PC-3 (cell line): ENCODE results near the gene CSRP2. TPM values are rescaled to one million over a fixed set of nuclear protein-coding genes. Genes with fewer than 3 reads are reported as not detected.

Experiments
- ATAC-seq: fragments of 200-7000 bp; cut with Tn5 transposase; 2 replicates; pipeline ENCODE4 v1.9.1; 2020; ENCODE audit warnings: mild to moderate bottlenecking, moderate library complexity
- BruUV-seq: library from RNA; stranded (reverse); fragments of 400-500 nt; replicated peaks from 2 replicates; lab custom pipeline; 2021; lab: Mats Ljungman, UMichigan
- CTCF ChIA-PET: fragments of 300-600 bp; sonication (Branson Sonifier 250); formaldehyde crosslinking; loops from one replicate; lab custom pipeline; 2022; ENCODE audit warnings: antibody characterized with exemption; lab: Charles Lee
- POLR2A ChIA-PET: fragments of 300-600 bp; sonication (Branson Sonifier 250); formaldehyde crosslinking; loops from one replicate; lab custom pipeline; 2022; ENCODE audit warnings: antibody characterized with exemption; ENCODE audit not compliant: unreplicated experiment; lab: Charles Lee
- DNase-seq: peaks from one replicate; pipeline ENCODE4 v3.0.0-alpha.2; 2015
- H2AFZ ChIP-seq: fragments of 300-600 bp; sonication (generic); 2 replicates; pipeline ENCODE4 v1.6.0; 2016; ENCODE audit warnings: antibody characterized with exemption, low read length
- H3F3A ChIP-seq: fragments of 300-600 bp; sonication (generic); one replicate; pipeline ENCODE4 v1.6.0; 2017; ENCODE audit warnings: antibody characterized with exemption, low read length, control low read depth, mild to moderate bottlenecking; ENCODE audit not compliant: unreplicated experiment
- H3K27ac ChIP-seq: fragments of 300-600 bp; sonication (generic); 2 replicates; pipeline ENCODE4 v1.5.1; 2016; ENCODE audit warnings: mild to moderate bottlenecking, low read length
- H3K27me3 ChIP-seq: fragments of 300-600 bp; sonication (generic); 2 replicates; pipeline ENCODE4 v1.6.1; 2016; ENCODE audit warnings: low read length, mixed read lengths
- H3K36me3 ChIP-seq: fragments of 300-600 bp; sonication (generic); 2 replicates; pipeline ENCODE4 v1.6.1; 2016; ENCODE audit warnings: low read depth, mixed run types, low read length, mixed read lengths
- H3K4me1 ChIP-seq: fragments of 300-600 bp; sonication (generic); 2 replicates; pipeline ENCODE4 v1.5.1; 2016; ENCODE audit warnings: low read length; ENCODE audit not compliant: insufficient read depth
- H3K4me2 ChIP-seq: fragments of 300-600 bp; sonication (generic); 2 replicates; pipeline ENCODE4 v1.6.0; 2016; ENCODE audit warnings: low read length
- H3K4me3 ChIP-seq: fragments of 300-600 bp; sonication (generic); 2 replicates; pipeline ENCODE4 v1.5.1; 2016; ENCODE audit warnings: mild to moderate bottlenecking, low read length, mixed read lengths
- H3K79me2 ChIP-seq: fragments of 300-600 bp; sonication (generic); 2 replicates; pipeline ENCODE4 v1.6.1; 2017; ENCODE audit warnings: low read length, mixed read lengths
- H3K9ac ChIP-seq: fragments of 300-600 bp; sonication (generic); 2 replicates; pipeline ENCODE4 v1.6.0; 2016; ENCODE audit warnings: mild to moderate bottlenecking, low read length
- H3K9me2 ChIP-seq: fragments of 300-600 bp; sonication (generic); replicated peaks from 2 replicates; pipeline ENCODE4 v1.6.1; 2016; ENCODE audit warnings: mixed run types, low read length, mixed read lengths
- H3K9me3 ChIP-seq: fragments of 300-600 bp; sonication (generic); 2 replicates; pipeline ENCODE4 v1.6.1; 2016; ENCODE audit warnings: low read length, mixed read lengths
- H4K20me1 ChIP-seq: fragments of 300-600 bp; sonication (generic); 2 replicates; pipeline ENCODE4 v1.6.1; 2016; ENCODE audit warnings: low read length, mixed read lengths
- EZH2 ChIP-seq: fragments of 300-600 bp; sonication (generic); IDR thresholded peaks from one replicate; pipeline ENCODE4 v1.6.1; 2017; ENCODE audit warnings: antibody characterized with exemption, mild to moderate bottlenecking, low read length; ENCODE audit not compliant: unreplicated experiment
- EZH2phosphoT487 ChIP-seq: fragments of 300-600 bp; sonication (generic); IDR thresholded peaks from 2 replicates; pipeline ENCODE4 v1.6.1; 2018; ENCODE audit warnings: mild to moderate bottlenecking, antibody characterized with exemption, low read length, borderline replicate concordance
- intact Hi-C: fragments of 100-400 bp; cut with micrococcal nuclease; formaldehyde crosslinking; loops from 2 replicates; pipeline ENCODE4 v1.9.0; 2023
- total RNA-seq: library from RNA; depleted of rRNA; stranded (reverse); fragments of >200 nt; gene quantifications from 2 replicates; pipeline ENCODE4 v1.2.3, GENCODE V29; 2014
- TF ChIP-seq, protein P1 (sequence below): fragments of 300-600 bp; sonication (generic); conservative IDR thresholded peaks from 2 replicates; pipeline ENCODE4 v1.5.1; 2017; ENCODE audit warnings: antibody characterized with exemption, low read depth, mild to moderate bottlenecking, low read length

Gene CSRP2
- total RNA-seq, 1 experiment from 2014 or later, result 36.3 TPM

DNA sequence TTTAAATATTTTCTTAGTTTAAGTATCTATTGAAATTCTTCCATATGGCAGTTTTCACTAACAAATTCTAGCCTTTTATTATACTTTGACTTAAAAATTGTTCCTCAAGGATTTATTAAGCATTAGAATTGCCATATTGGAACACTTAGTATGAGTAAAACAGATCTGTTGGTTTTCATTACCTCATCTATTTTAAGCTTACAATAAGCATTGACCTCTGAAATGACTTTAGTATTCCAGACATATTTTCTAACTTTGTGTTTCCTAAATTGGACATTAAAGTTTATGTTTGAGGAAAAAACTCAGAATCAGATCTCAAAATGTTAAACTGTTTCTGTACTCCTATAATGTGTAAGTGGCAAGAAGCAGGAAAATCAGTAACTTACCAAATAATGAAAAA lies 48.4 kb downstream of the CSRP2 start:
- H4K20me1 ChIP-seq, result no peaks in the 10 kb centered on the region
- no peak overlapping the region for H3K4me3 ChIP-seq
- intact Hi-C loops, result no loop called here
- DNase-seq, result no peak
- BruUV-seq, result no TSS peak
- no peaks in the 10 kb centered on the region for H3K9me2 ChIP-seq
- H3F3A ChIP-seq, result no peaks in the 10 kb centered on the region
- ChIA-PET POLR2A (no interaction called here), CTCF (no interaction called here)
- no peaks in the 10 kb centered on the region for H3K27me3 ChIP-seq
- H3K4me2 ChIP-seq, result no peak overlapping the region
- TF ChIP-seq, protein P1, sequence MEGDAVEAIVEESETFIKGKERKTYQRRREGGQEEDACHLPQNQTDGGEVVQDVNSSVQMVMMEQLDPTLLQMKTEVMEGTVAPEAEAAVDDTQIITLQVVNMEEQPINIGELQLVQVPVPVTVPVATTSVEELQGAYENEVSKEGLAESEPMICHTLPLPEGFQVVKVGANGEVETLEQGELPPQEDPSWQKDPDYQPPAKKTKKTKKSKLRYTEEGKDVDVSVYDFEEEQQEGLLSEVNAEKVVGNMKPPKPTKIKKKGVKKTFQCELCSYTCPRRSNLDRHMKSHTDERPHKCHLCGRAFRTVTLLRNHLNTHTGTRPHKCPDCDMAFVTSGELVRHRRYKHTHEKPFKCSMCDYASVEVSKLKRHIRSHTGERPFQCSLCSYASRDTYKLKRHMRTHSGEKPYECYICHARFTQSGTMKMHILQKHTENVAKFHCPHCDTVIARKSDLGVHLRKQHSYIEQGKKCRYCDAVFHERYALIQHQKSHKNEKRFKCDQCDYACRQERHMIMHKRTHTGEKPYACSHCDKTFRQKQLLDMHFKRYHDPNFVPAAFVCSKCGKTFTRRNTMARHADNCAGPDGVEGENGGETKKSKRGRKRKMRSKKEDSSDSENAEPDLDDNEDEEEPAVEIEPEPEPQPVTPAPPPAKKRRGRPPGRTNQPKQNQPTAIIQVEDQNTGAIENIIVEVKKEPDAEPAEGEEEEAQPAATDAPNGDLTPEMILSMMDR, result no peak
- TF ChIP-seq EZH2 (no peak), EZH2phosphoT487 (no peak)
- H3K36me3 ChIP-seq, result peaks cover 7% of the 10 kb centered on the region; the same call in 1 of the 2 replicates
- ATAC-seq, result no peak
- H3K79me2 ChIP-seq, result no peaks in the 10 kb centered on the region
- no peaks in the 10 kb centered on the region for H3K4me1 ChIP-seq
- no peak overlapping the region for H3K27ac ChIP-seq
- no peak overlapping the region for H2AFZ ChIP-seq
- H3K9me3 ChIP-seq, result no peaks in the 10 kb centered on the region
- no peak overlapping the region for H3K9ac ChIP-seq

GRCh38 chr12:76820888-76821482 lies 57.8 kb downstream of the CSRP2 start:
- intact Hi-C loops, result loop anchor here (1.0 to 10.0 kb wide), 3 partner anchors 194 to 1604 kb away; no protein-coding TSS in a partner anchor
- Histone ChIP-seq H3F3A (no peaks in the 10 kb centered on the region), H3K79me2 (no peaks in the 10 kb centered on the region), H2AFZ (no peak overlapping the region), H3K9me3 (no peaks in the 10 kb centered on the region), H3K4me1 (no peaks in the 10 kb centered on the region), H3K4me2 (no peak overlapping the region), H4K20me1 (no peaks in the 10 kb centered on the region), H3K27ac (no peak overlapping the region), H3K9me2 (no peaks in the 10 kb centered on the region), H3K36me3 (no peaks in the 10 kb centered on the region), H3K27me3 (no peaks in the 10 kb centered on the region), H3K9ac (no peak overlapping the region), H3K4me3 (no peak overlapping the region)
- no peak for TF ChIP-seq EZH2
- TF ChIP-seq, protein P1, result peak; percentile 88
- no peak for TF ChIP-seq EZH2phosphoT487
- DNase-seq, result peak; percentile 58
- CTCF ChIA-PET, result interaction anchor here (0.5 to 1.2 kb wide), 8 partner anchors 23 to 200 kb away, joined by 3 to 9 read pairs (median 3); no protein-coding TSS in a partner anchor
- POLR2A ChIA-PET, result no interaction called here
- BruUV-seq, result no TSS peak
- ATAC-seq, result peak; percentile 70

GRCh38 chr12:76813972-76814371 lies 64.8 kb downstream of the CSRP2 start:
- no TSS peak for BruUV-seq
- POLR2A ChIA-PET, result no interaction called here

More at GRCh38 chr12:76813972-76814371, 64.8 kb downstream of the CSRP2 start:
- ATAC-seq (no peak), DNase-seq (no peak)
- Histone ChIP-seq H3F3A (no peaks in the 10 kb centered on the region), H4K20me1 (no peaks in the 10 kb centered on the region), H3K4me3 (no peak overlapping the region), H3K27me3 (no peaks in the 10 kb centered on the region), H3K9ac (no peak overlapping the region), H3K27ac (no peak overlapping the region), H3K9me2 (no peaks in the 10 kb centered on the region), H3K79me2 (no peaks in the 10 kb centered on the region), H3K4me2 (no peak overlapping the region), H3K9me3 (no peaks in the 10 kb centered on the region), H3K36me3 (peaks cover 19% of the 10 kb centered on the region), H3K4me1 (no peaks in the 10 kb centered on the region), H2AFZ (no peak overlapping the region)
- intact Hi-C loops, result no loop called here
- CTCF ChIA-PET, result no interaction called here
- TF ChIP-seq, protein P1, result no peak
- TF ChIP-seq EZH2 (no peak), EZH2phosphoT487 (no peak)
